Measurements from ENCODE around the gene ALDOA. TPM values are rescaled to one million over a fixed set of nuclear protein-coding genes. Genes with fewer than 3 reads are reported as not detected.
A peak's percentile ranks its signal among the peaks of the same experiment; 100 is the strongest.
"Not testable (repeated sequence)": the region's sequence is repeated elsewhere in the genome, so short reads cannot be mapped to it uniquely, and the experiment has no call there.

The ALDOA gene
- total RNA-seq (392 and 397 TPM in 2 replicates), polyA plus RNA-seq (882 and 924 TPM in 2 replicates)

DNA sequence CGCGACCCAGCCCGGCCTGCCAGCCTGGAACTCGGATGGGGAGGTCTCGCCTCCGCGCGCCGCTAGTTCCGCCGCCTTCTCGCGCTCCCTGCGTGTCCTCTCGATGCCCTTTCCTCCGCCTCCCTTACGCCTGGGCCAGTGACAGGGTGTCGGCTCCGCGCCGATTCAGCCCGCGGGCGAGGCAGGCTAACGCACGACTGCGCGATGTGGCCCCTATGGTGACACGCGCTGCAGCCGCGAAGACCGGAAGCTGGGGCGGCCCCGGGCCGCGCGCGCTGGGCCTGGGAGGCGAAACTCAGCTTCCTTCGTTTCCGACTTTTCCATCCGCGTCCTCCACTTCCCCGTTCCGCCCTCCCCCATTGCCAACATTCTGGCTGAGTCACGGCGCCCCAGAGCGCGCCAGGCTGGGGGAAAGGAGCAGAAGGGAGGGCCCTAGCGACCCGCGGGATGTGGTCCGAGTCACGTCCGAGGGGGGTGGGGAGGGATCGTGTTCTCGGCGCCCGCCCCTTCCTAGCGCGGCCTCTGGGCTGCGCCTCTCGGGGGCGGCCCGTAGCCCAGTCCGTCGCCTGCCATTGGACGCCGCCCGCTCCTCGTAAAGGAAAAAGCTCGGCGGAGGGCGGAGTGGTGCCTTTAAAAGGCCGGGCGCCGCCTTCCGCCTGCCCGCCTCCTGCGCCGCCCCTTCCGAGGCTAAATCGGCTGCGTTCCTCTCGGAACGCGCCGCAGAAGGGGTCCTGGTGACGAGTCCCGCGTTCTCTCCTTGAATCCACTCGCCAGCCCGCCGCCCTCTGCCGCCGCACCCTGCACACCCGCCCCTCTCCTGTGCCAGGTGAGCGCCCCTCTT, at the start of gene ALDOA:
Gene ALDOA (plus strand): TSS at position 659 of the 841 bp plus-strand sequence. CDS start 1,138 bp downstream, outside the sequence.
- TF ChIP-seq EZH2phosphoT487 (IDR thresholded peaks at IDR 0.05; ENCODE audit: low read depth, severe bottlenecking, unreplicated experiment) (no peak), EZH2 (IDR thresholded peaks at IDR 0.05; ENCODE audit: borderline replicate concordance) (no peak)
- TF ChIP-seq, protein P1, sequence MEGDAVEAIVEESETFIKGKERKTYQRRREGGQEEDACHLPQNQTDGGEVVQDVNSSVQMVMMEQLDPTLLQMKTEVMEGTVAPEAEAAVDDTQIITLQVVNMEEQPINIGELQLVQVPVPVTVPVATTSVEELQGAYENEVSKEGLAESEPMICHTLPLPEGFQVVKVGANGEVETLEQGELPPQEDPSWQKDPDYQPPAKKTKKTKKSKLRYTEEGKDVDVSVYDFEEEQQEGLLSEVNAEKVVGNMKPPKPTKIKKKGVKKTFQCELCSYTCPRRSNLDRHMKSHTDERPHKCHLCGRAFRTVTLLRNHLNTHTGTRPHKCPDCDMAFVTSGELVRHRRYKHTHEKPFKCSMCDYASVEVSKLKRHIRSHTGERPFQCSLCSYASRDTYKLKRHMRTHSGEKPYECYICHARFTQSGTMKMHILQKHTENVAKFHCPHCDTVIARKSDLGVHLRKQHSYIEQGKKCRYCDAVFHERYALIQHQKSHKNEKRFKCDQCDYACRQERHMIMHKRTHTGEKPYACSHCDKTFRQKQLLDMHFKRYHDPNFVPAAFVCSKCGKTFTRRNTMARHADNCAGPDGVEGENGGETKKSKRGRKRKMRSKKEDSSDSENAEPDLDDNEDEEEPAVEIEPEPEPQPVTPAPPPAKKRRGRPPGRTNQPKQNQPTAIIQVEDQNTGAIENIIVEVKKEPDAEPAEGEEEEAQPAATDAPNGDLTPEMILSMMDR (IDR thresholded peaks at IDR 0.05; ENCODE audit: poor library complexity), result no peak
- Histone ChIP-seq H3K79me2 (peaks cover 47% of the 10 kb centered on the region), H3K36me3 (replicated peaks; ENCODE audit: insufficient read depth, low read depth) (no peaks in the 10 kb centered on the region), H3K4me3 (peak within 1 kb of the TSS; percentile 86), H3K27me3 (no peaks in the 10 kb centered on the region), H3K4me2 (peak within 1 kb of the TSS; percentile 94), H3K9me2 (replicated peaks; ENCODE audit: insufficient read depth) (no peaks in the 10 kb centered on the region), H4K20me1 (ENCODE audit: insufficient read depth, poor library complexity, severe bottlenecking) (peaks cover 15% of the 10 kb centered on the region), H2AFZ (peak within 1 kb of the TSS; percentile 45), H3K4me1 (ENCODE audit: insufficient read depth) (peaks cover 28% of the 10 kb centered on the region), H3K9me3 (ENCODE audit: low read depth) (no peaks in the 10 kb centered on the region), H3K27ac (peak within 1 kb of the TSS; percentile 98)
- DNase-seq (ENCODE audit: low spot score), result peak; percentile 99
- WGBS (ENCODE audit: low lambda C conversion rate, missing lambda C conversion rate), result 1% methylated on average over 52 of the region's 99 CpGs

DNA sequence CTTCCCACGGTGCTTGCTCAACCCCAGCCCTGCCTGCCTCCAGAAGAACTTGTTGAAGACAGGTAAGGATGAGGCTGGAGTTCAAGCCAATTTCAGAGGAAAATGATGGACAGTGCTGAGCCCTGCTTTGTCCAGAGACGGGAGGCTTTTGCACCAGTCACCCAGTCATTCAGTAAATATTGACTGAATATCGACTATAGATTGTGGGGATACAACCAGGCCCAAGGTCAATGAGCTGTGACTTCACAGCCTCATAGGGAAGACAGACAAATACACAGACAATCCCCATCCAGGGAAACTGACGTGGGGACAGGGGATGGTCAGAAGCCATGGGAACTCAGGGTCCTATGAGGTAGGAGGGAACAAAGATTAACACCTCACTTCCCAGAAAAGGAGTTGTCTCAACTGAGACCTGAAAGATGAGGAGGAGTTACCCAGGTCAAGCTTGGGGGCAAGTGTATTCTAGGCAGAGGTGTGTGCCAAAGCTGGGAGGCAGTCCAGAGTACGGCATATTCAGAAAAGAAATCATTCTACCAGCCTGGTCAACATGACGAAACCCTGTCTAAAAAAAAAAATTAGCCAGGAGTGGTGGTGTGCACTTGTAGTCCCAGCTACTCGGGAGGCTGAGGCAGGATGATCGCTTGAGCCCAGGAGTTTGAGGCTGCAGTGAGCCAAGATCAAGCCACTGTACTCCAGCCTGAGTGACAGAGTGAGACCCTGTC, 48.8 kb upstream of the ALDOA start:
- H4K20me1 ChIP-seq (ENCODE audit: insufficient read depth, poor library complexity, severe bottlenecking), result no peaks in the 10 kb centered on the region
- TF ChIP-seq, protein P1 (IDR thresholded peaks at IDR 0.05; ENCODE audit: poor library complexity), result no peak
- TF ChIP-seq EZH2phosphoT487 (IDR thresholded peaks at IDR 0.05; ENCODE audit: low read depth, severe bottlenecking, unreplicated experiment), result no peak
- no peak for TF ChIP-seq EZH2 (IDR thresholded peaks at IDR 0.05; ENCODE audit: borderline replicate concordance)
- no peaks in the 10 kb centered on the region for H3K9me2 ChIP-seq (replicated peaks; ENCODE audit: insufficient read depth)
- 66% methylated on average over 8 of the region's 8 CpGs for WGBS (ENCODE audit: low lambda C conversion rate, missing lambda C conversion rate)
- no peaks in the 10 kb centered on the region for H3K9me3 ChIP-seq (ENCODE audit: low read depth)
- no peaks in the 10 kb centered on the region for H3K4me1 ChIP-seq (ENCODE audit: insufficient read depth)
- no peak for DNase-seq (ENCODE audit: low spot score)
- no peaks in the 10 kb centered on the region for H3K79me2 ChIP-seq
- H3K27ac ChIP-seq, result no peak overlapping the region
- no peaks in the 10 kb centered on the region for H3K36me3 ChIP-seq (replicated peaks; ENCODE audit: insufficient read depth, low read depth)
- peaks cover 7% of the 10 kb centered on the region for H3K27me3 ChIP-seq
- H3K4me2 ChIP-seq, result no peak overlapping the region
- no peak overlapping the region for H3K4me3 ChIP-seq
- H2AFZ ChIP-seq, result no peak overlapping the region

DNA sequence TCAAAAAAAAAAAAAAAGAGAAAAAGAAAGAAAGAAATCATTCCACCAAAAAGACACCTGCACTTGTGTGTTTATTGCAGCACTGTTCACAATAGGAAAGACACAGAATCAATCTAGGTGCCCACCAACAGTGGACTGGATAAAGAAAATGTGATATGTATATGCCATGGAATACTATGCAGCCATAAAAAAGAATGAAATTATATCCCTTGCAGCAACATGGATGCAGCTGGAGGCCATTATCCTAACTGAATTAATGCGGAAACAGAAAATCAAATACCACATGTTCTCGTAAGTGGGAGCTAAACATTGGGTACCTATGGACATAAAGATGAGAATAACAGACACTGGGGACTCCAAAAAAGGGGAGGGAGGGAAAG, 48.3 kb upstream of the ALDOA start:
- Histone ChIP-seq H3K27ac (no peak overlapping the region), H4K20me1 (ENCODE audit: insufficient read depth, poor library complexity, severe bottlenecking) (no peaks in the 10 kb centered on the region), H3K36me3 (replicated peaks; ENCODE audit: insufficient read depth, low read depth) (no peaks in the 10 kb centered on the region), H2AFZ (no peak overlapping the region), H3K79me2 (no peaks in the 10 kb centered on the region), H3K9me3 (ENCODE audit: low read depth) (no peaks in the 10 kb centered on the region), H3K27me3 (peaks cover 1% of the 10 kb centered on the region), H3K4me1 (ENCODE audit: insufficient read depth) (no peaks in the 10 kb centered on the region), H3K4me3 (no peak overlapping the region), H3K4me2 (no peak overlapping the region), H3K9me2 (replicated peaks; ENCODE audit: insufficient read depth) (no peaks in the 10 kb centered on the region)
- WGBS (ENCODE audit: low lambda C conversion rate, missing lambda C conversion rate), result 95% methylated on average over 2 of the region's 2 CpGs
- DNase-seq (ENCODE audit: low spot score), result no peak
- TF ChIP-seq, protein P1 (IDR thresholded peaks at IDR 0.05; ENCODE audit: poor library complexity), result no peak
- TF ChIP-seq EZH2phosphoT487 (IDR thresholded peaks at IDR 0.05; ENCODE audit: low read depth, severe bottlenecking, unreplicated experiment), result no peak
- no peak for TF ChIP-seq EZH2 (IDR thresholded peaks at IDR 0.05; ENCODE audit: borderline replicate concordance)

DNA sequence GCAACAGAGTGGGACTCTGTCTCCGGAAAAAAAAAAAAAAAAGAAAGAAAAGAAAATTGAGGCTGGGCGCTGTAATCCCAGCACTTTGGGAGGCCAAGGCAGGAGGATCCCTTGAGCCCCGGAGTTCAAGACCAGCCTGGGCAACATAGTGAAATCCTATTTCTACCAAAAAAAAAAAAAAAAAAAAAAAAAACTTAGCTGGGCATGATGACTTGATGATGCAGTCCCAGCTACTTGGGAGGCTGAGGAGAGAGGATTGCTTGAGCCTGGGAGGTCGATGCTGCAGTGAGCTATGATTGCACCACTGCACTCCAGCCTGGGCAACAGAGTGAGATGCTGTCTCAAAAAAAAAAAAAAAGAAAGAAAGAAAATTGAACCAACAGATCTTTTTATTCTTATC, 47.6 kb upstream of the ALDOA start:
- WGBS (ENCODE audit: low lambda C conversion rate, missing lambda C conversion rate), result 93% methylated on average over 4 of the region's 4 CpGs
- H3K9me3 ChIP-seq (ENCODE audit: low read depth); H3K79me2 ChIP-seq; H3K36me3 ChIP-seq (replicated peaks; ENCODE audit: insufficient read depth, low read depth); H3K4me1 ChIP-seq (ENCODE audit: insufficient read depth); H2AFZ ChIP-seq; H3K27me3 ChIP-seq; H3K4me3 ChIP-seq; DNase-seq (ENCODE audit: low spot score); H3K27ac ChIP-seq; H3K9me2 ChIP-seq (replicated peaks; ENCODE audit: insufficient read depth); H4K20me1 ChIP-seq (ENCODE audit: insufficient read depth, poor library complexity, severe bottlenecking); H3K4me2 ChIP-seq: not testable (repeated sequence)

Measured in hepatocyte (in vitro differentiated cells).